Fibroblast of skin of left quadriceps (primary cell): ENCODE measurements around the gene TRAPPC3L.

Source experiments
- DNase-seq, 2 experiments: peaks; one replicate each; pipeline ENCODE4 v3.0.0-alpha.2; 2013; ENCODE audit warnings: low read depth in 2 of 2

TRAPPC3L gene

GRCh38 chr6:116467096-116467495, 78.4 kb downstream of the TRAPPC3L start:
- DNase-seq, result no peak

GRCh38 chr6:116465246-116465645, 80.2 kb downstream of the TRAPPC3L start:
- DNase-seq, result no peak

DNA sequence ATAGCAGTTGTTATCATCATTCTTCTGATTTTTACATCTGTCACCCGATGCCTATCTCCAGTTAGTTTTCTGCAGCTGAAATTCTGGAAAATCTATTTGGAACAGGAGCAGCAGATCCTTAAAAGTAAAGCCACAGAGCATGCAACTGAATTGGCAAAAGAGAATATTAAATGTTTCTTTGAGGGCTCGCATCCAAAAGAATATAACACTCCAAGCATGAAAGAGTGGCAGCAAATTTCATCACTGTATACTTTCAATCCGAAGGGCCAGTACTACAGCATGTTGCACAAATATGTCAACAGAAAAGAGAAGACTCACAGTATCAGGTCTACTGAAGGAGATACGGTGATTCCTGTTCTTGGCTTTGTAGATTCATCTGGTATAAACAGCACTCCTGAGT, 82.2 kb downstream of the TRAPPC3L start:
- DNase-seq, result no peak

DNA sequence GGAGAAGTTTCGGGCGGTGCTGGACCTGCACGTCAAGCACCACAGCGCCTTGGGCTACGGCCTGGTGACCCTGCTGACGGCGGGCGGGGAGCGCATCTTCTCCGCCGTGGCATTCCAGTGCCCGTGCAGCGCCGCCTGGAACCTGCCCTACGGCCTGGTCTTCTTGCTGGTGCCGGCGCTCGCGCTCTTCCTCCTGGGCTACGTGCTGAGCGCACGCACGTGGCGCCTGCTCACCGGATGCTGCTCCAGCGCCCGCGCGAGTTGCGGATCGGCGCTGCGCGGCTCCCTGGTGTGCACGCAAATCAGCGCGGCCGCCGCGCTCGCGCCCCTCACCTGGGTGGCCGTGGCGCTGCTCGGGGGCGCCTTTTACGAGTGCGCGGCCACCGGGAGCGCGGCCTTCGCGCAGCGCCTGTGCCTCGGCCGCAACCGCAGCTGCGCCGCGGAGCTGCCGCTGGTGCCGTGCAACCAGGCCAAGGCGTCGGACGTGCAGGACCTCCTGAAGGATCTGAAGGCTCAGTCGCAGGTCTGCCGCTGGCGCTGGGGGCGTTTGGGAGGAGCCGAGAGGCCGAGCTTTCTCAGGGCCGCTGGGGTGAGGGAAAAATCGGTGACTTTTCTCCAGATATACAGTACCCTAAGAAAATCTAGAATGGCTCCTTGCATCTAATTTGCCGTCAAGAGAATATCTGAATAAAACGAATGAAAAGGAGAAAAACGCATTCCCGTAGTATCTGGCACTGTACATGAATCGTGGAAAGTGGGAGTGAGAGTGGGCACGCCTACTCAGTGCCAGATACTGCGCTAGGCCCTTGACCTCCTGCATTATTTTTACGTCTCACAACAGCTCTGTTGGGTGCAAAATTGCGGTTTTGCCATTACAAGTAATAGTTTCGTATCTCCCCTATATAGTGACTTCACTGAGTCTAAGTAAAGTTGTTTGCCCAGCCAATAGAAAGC, 83.3 kb downstream of the TRAPPC3L start:
- peak in 1 of 2 experiments; percentile 25 for DNase-seq

GRCh38 chr6:116461331-116461931, 84.1 kb downstream of the TRAPPC3L start, which contains the start of gene CALHM6:
Gene CALHM6 (plus strand): TSS chr6:116461375. CDS start chr6:116461930, 555 bp downstream.
- DNase-seq, result no peak

DNA sequence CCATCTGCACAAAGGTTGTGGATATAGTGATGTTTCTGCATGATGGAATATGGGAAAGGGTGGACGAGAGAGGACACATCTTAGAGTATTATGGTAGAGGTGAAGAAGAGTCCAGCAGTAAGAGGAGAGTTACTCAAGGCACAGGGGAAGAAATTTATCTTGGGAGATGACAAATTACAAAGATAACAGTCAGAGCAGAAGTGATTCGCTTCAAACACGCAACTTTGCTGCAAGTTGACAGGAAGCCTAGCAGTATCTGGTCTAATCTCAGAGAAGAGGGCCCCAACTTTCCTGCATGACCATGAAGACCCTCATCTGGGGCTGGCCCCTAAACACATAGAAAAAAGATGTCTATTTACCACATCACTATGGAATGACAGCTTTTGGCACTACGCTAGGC, 85.6 kb downstream of the TRAPPC3L start:
- no peak for DNase-seq

- no peak for DNase-seq
Observed at GRCh38 chr6:116458264-116458663, 87.2 kb downstream of the TRAPPC3L start.

DNA sequence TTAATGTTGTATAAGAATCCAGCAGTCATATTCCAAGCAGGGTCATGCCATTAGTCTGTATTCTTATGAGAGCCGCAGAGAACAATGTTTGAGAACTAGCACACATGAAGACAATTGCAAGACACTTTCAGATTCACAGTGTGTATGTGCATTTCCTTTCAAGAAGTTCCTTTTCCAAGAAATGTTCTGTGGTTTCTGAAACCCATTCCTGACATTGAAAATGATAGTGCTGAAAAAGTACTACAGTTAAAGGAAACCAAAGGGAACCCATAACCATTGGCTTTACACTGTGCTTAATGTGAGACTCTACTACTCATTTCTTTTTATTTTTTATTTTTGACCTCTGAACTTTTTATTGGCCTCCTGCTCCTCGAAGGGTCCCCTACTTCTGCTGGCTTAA, 88.6 kb downstream of the TRAPPC3L start:
- no peak for DNase-seq

DNA sequence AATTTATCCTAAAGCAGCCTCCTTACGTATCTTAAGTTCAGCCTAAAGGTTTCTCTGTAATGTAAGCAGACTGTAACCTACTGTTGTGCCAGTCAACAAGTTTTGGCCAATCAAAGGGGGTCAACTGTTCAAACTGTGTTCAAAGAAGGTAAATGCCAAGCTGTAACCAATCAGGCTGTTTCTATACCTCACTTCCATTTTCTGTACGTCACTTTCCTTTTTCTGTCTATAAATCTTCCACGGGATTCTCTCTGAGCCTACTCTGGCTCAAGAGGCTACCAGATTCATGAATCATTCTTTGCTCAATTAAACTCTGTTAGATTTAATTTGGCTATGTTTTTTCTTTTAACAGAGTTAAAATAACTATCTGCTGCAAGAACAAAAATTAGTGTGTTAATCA, 89.4 kb downstream of the TRAPPC3L start:
- DNase-seq, result no peak

DNA sequence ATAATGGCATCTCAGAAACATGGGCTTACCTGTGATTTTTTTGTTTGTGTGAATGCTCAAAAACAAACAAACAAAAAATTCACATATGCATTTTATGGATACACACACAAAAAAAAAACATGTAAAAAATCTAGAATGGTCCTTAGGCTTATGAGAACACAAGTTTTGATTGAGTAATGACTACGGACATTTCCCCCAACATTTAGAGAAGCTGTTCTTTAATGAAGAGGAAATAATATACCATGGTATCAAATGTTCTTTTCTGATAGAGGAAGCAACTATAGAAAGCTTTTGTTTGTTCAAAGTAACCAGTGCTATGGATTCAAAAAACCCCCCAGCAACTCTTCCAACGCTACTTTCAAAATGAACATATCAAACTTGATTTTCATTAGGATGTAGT, 93.0 kb downstream of the TRAPPC3L start:
- no peak for DNase-seq

- DNase-seq, result no peak
Observed at GRCh38 chr6:116451916-116452315, 93.6 kb downstream of the TRAPPC3L start.

- no peak for DNase-seq
Observed at GRCh38 chr6:116450769-116451740, 94.4 kb downstream of the TRAPPC3L start.

- DNase-seq, result no peak
Observed at GRCh38 chr6:116450185-116450710, 95.2 kb downstream of the TRAPPC3L start.

- DNase-seq, result no peak
Observed at GRCh38 chr6:116449565-116449964, 95.9 kb downstream of the TRAPPC3L start.

DNA sequence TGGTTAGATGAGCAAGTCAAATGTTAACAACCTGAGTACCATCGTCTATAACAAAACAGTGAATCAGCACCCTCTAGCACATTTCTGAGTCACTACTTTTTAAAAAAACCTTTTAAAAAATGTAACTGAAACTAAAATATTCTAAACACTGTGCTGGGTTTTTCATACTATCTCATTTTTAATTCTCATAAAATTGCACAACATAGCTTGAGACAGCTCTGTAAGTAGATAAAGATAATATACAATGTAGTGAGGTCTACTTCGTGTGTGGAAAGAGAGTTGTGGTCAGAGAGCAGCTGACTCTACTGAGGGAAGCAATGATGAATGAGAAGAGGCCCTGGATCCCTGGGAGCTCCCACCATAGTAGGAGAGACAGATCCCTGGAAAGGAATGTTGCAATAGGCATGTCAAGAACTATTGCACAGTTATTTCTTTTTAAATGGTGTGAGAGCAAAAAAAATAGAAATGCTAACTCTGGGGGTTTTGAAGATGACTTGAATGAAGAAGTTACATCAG, 97.9 kb downstream of the TRAPPC3L start:
- peak; percentile 98 for DNase-seq

DNA sequence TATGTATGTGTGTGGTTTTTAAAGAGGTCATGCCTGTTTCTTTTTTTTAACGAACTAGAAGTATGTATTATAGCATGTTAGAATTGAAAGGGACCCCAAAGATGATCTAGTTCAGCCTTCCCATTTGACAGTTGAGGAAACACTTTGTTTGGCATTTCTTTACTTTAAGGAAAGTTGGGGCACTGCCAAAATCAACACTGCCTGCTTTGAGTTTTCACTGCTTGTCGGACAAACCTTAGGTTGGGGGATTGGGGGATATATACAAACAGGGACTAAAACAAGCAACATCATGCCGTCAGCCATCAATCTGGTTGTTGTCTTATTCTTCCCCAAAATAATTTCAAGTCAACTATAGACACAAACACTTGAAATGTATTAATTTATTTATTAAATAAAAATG, 98.4 kb downstream of the TRAPPC3L start:
- no peak for DNase-seq

DNA sequence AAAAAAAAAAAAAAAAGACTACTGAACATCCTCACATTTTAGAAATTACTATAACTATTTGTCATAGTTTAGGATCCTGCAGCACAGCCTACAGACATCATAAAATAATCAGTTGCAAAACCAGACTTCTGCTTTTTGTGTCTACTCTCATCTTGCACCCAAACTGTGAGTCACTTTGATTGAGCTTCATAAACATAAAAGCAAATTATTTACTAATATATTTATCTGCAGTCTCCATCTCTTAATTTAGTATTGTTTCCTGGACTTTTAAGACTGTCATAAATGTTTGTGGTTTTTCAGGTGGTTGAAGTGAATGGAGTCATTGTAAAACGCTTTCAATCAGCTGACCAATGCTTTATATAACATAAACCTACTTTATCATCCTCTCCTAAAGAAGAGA, 99.1 kb downstream of the TRAPPC3L start:
- DNase-seq, result peak in 1 of 2 experiments; percentile 20

DNA sequence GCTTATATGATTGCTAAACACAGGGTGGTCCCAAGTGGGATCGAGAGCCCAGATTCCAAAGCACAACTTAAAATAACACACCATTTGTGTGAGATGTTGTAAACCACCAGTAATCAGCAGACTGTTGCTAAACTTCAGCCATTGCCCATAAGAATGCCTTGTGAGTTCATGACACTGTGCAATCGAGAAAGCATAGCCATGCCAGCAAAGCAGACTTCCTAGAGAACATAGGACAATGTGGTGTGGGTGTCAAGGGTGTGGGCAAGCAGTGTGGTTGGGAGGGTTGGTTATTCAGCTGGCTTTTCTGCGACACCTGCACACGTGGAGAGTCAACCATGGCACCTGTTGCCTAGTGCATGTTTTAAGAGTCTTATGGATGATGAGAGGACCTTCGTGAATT, 100.4 kb downstream of the TRAPPC3L start:
- no peak for DNase-seq
